HG02642 (cell line): ENCODE measurements around the gene AAR2.

Source experiments
- ATAC-seq: cut with Tn5 transposase; IDR thresholded peaks from one replicate; pipeline ENCODE4 v1.9.1; 2021; ENCODE audit warnings: mild to moderate bottlenecking; ENCODE audit not compliant: unreplicated experiment, poor library complexity

The AAR2 gene

GRCh38 chr20:36255445-36255844 is 19.2 kb downstream of the AAR2 start:
- ATAC-seq = no peak

DNA sequence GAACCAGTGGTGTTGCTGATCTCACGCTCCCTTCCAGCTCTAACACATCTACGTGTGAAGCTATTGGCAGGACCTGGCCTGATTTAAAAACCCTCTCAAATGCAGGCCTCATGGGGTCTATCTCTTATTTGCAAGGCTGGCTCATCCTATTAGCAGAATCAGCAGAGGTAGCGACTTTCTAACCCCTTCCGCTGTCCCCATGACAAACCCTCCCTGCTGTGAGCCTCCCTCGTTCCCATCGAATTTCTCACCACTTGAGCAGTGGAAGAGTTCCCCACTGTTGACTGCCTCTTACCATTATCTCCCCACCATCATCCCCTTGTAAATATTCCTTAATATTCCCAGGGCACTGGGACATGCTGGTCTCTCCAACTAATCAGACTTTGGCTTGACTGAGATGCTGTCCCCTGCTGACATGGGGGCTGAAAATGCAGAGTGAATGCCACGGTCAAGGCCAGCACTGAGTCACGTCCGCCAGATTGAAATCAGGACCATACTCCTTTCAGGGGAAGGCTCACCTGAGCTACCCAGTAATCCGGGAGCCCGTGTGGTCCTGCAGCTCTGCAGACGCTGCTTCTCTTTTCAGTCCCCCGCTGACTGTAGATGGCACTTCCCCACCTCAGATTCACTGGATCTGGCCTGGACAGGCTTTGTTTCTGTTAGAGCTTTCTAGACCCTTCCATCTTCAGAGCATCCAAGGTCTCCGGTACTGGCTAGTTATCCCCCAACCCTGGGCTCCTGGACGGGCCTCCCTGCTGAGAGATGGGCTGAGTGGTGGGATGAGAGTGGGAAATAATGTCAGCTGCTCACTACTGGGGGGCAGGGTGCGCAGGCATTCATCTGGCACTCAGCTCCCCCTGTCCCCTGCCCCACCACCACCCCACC is 23.1 kb downstream of the AAR2 start:
- ATAC-seq = no peak

GRCh38 chr20:36260316-36260715 is 24.0 kb downstream of the AAR2 start:
- ATAC-seq = no peak

DNA sequence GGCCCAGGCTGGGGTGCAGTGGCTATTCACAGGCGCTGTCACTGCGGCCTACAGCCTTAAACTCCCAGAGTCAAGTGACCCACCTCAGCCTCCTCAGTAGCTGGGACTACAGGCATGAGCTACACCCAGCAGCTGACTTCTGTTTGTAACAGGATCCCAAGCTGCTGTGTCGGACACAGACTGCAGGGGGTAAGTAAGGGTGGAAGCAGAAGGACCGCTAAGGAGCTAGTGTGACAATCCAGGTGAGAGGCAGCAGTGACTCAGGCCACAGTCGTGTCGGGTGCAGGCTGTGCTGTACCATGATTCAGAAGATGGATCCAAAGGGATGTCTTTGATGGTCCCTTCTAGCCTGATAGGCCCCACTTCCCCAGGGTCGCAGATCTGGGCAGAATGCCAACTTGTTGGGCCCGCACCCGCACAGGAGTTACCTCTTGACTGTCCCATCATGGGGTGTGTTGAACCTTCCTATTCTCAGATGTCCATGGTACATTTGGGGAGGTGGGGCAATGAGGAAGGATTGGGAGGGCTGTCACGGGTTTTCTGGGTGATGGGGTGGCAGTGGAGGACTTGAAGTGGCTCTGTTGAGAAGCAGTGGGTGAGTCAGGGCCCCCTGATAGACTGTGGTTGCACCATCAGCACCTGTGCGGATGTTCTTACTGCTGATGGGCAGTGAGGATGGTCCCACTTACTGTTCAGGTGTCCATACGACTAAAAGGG is 25.3 kb downstream of the AAR2 start:
- no peak for ATAC-seq

GRCh38 chr20:36262440-36262839 is 26.2 kb downstream of the AAR2 start:
- ATAC-seq = no peak

GRCh38 chr20:36264426-36265246 is 28.4 kb downstream of the AAR2 start:
- no peak for ATAC-seq

DNA sequence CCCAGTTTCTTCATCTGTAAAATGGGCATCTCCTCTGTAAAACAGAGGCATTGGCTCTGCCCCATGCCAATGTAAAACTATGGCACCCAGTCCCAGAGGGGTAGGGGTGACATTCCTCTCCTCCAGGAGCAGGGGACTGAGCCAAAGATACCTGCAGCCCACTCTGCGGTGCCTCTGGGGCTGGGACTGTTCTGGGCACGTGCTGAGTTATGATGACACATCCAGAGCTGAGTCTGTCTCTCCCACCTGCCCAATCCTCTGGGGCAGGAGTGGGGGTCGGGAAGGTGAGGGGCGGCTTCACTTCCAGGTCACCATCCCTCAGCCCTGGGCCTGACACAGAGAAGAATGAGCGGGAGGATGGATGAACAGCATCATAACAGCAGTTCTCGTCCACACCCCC is 29.9 kb downstream of the AAR2 start:
- ATAC-seq = no peak

GRCh38 chr20:36267605-36268381 is 31.5 kb downstream of the AAR2 start:
- no peak for ATAC-seq

DNA sequence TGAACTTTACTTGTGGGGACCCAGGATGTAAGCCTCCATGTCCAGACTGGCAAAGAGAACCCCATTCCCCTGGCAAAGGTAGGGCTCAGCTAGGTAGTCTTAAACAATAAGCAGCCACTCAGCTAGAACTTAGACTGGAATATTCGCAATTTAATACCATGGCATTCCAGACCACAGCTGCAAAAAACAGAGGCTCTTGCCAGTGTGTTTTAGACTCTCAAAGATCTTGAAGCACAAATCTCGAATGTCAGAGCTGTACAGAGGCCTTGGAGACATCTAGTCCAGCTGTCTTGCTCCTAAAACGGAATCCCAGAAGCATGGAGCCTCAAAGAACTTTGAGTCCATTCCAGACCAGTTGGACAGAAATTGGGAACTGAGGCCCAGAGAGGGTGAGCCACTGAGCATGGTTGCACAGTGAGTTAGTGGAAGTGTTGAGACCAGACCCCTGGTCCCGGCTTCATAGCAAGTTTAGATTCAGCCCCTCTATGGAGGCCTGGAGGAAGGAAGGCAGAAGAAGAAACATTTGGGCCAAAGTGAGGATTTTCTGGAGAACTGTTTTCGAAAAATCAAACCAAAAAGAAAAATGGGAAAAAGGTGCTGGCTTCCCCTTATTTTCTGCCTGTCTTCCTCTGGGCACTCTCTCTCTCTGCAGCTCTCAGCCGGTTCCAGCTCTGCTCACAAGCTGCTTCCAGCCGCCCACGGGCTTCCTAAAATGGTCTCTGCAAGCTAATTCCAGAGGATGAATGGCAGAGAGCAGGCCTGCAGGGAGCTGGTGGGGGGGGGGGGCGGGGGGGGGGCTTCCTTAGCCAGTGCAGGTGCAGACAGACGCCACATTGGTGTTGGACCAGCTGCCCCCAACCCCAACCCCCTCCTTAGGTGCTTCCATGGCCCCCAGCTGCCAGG is 32.4 kb downstream of the AAR2 start:
- ATAC-seq = no peak

GRCh38 chr20:36269507-36269906 is 33.2 kb downstream of the AAR2 start:
- no peak for ATAC-seq

DNA sequence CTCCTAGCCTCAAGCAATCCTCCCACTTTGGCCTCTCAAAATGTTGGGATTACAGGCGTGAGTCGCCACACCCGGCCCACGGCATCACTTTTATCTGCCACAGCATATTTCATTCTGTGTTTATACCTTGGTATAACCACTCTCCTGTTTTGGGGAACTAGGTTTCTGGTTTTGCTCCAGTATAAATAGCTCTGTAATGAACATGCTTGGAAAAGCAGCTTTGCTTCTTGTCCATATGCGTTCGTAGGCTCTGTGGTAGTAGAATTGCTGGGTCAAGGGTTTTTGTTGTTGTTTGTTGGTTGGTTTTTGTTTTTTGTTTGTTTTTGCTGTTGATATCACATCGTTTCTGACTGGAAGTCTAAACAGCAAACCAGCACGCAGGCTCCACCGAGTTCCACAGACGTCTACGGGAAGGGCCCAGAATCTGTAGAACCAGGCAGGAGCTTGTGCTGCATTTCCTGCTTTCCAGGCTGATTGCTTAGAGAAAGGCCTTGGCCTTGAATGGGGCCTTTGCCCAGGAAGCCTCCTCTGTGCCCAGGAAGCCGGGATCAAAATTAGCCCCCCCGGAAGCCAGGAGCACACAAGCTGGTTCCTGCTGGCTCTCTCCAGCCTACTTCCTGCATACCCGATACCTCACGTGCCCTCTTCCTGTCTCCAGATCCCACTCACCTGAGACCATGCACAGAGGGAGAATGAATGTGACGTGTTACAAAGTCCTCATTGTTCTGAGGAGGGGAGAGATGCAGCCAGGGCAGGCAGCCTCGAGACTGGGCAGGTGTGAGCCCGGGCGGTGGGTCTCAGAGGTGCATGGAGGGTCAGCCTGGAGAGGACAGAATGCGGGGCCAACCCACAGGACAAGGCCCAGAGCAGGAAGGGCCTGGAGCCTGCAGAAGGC is 34.7 kb downstream of the AAR2 start:
- no peak for ATAC-seq

GRCh38 chr20:36271639-36272546 is 35.6 kb downstream of the AAR2 start:
- ATAC-seq = no peak

GRCh38 chr20:36272547-36273220 is 36.4 kb downstream of the AAR2 start:
- ATAC-seq = no peak

DNA sequence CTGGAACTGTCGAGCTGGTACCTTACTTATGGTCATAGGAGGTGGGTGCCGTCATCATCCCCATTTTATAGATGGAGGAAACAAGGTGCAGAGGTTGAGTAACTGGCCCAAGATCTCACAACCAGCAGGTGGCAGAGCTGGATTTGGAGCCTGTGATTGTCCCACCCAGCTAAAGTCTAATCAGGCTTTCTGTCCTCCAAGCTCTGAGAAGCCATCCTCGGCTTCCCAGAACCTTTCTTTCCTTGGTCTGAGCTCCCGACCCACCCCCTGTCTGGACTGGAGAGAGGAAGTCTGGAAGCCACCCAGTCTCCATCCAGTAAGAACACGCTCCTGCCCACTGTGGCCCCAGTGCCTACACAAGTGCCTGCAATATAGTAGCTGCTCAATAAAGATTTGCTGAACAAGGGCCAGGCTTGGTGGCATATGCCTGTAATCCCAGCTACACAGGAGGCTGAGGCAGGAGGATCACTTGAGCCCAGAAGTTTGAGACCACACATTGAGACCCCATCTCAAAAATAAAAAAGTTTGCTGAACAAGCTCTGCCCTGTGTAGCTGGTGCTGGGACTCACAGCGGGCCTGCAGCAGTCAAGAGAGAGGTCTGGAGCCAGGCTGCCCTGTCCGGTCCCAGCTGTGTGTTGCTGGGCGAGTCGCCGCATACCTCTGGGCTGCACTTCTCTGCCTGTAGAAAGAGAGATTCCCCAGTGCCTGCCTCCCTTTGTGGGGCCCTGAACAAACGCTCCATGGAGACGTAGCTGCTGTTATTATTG is 37.3 kb downstream of the AAR2 start:
- ATAC-seq = no peak

DNA sequence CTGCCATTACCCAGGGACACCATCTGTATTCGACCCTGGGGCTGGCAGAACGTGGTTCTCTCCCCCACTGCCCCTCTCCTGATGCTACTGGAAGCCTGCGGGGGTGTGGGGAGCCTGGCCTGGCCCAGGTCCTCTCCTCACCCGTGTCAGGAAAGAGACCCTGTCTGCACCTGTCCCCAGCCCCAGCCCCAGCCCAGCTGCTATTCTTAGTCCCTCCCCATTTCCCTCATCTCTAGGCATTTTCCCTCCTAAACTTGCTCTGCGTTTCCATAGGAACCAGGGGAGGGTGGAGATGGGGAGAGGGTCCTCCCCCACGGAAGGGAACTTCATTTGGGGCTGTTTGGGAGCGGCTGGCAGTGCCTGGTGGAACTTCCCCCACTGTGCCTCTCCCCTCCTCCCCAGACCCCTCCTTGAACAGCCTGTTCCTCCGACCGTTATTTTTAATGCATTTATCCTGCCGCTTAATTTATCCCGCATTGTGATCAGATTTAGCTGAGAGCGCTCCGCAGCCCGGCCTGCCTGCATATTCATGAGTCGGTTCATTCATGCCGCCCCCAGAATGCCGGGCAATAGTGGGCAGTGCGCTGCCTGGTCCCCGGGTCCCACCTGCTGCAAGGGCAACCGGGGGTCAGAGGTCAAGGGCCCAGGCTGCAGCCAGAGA is 38.0 kb downstream of the AAR2 start:
- no peak for ATAC-seq
